ENCODE data around the gene RFX3. TPM values are rescaled to one million over a fixed set of nuclear protein-coding genes. Genes with fewer than 3 reads are reported as not detected.

RFX3 gene
- total RNA-seq, 1 donor from 2014 or later, result 18.5 TPM

DNA sequence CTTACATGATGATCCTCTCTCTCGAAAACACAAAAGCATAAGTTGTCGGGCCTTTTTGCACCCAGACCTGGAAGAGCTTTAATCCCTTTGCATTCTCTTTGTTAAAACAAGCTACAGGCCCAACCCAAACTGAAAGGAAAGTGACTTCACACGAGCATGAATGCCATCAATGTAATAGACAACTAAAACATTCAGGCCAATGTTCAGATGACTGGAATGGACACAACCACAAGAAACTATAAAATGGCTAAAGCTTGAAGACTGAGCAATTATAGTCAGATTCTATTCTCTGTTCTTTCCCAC, 45.5 kb downstream of the RFX3 start:
- Mint-ChIP-seq H3K4me1 (ENCODE audit: unreplicated experiment) (peaks cover 12% of the 10 kb centered on the region), H3K36me3 (ENCODE audit: low read depth, unreplicated experiment) (no peaks in the 10 kb centered on the region), H3K27me3 (ENCODE audit: unreplicated experiment) (no peaks in the 10 kb centered on the region), H3K4me3 (ENCODE audit: unreplicated experiment) (no peak overlapping the region), H3K9me3 (ENCODE audit: unreplicated experiment) (no peaks in the 10 kb centered on the region), H3K27ac (ENCODE audit: unreplicated experiment) (no peak overlapping the region)
- TF ChIP-seq, protein P1, sequence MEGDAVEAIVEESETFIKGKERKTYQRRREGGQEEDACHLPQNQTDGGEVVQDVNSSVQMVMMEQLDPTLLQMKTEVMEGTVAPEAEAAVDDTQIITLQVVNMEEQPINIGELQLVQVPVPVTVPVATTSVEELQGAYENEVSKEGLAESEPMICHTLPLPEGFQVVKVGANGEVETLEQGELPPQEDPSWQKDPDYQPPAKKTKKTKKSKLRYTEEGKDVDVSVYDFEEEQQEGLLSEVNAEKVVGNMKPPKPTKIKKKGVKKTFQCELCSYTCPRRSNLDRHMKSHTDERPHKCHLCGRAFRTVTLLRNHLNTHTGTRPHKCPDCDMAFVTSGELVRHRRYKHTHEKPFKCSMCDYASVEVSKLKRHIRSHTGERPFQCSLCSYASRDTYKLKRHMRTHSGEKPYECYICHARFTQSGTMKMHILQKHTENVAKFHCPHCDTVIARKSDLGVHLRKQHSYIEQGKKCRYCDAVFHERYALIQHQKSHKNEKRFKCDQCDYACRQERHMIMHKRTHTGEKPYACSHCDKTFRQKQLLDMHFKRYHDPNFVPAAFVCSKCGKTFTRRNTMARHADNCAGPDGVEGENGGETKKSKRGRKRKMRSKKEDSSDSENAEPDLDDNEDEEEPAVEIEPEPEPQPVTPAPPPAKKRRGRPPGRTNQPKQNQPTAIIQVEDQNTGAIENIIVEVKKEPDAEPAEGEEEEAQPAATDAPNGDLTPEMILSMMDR (IDR thresholded peaks at IDR 0.05; ENCODE audit: unreplicated experiment), result no peak
- no peak for DNase-seq (ENCODE audit: low spot score)

DNA sequence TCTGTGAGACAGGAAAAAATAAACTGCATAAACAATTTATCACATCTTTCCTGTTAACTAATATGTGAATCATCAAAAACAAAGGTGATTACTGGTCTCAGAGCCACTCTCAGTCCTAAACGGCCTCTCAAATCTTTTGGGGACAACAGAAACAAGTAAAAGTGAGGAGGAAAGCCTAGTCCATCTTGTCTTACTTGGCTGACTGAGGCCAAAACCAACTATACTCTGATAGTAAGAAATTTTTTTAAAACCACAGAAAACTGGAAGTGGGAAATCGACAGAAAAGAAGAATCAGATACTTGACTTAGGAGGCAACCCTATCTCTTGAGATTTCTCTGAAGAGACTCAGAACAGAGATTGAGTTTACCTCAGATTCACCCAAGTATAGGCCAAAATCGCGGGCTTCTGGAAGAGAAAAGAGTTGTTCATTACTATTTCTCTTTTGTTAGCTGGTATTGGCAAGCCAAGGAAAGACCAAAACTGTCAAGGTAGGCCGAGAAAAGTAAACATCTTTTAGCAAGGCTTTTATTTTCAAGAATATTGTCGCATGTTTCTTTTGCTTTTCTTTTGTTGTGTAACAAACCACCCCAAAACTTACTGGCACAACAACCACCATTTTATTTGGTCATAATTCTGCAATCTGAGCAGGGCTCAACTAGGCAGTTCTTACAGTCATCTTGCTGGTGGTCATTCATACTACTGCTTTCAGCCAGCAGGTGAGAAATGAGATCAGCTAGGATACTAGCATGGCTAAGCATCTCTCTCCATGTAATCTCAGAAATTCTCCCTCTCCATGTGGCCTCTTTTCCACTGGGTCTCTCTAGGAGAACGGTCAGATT, 46.1 kb downstream of the RFX3 start:
- no peaks in the 10 kb centered on the region for H3K36me3 Mint-ChIP-seq (ENCODE audit: low read depth, unreplicated experiment)
- TF ChIP-seq, protein P1 (IDR thresholded peaks at IDR 0.05; ENCODE audit: unreplicated experiment), result no peak
- no peaks in the 10 kb centered on the region for H3K27me3 Mint-ChIP-seq (ENCODE audit: unreplicated experiment)
- H3K4me3 Mint-ChIP-seq (ENCODE audit: unreplicated experiment), result no peak overlapping the region
- H3K9me3 Mint-ChIP-seq (ENCODE audit: unreplicated experiment), result no peaks in the 10 kb centered on the region
- H3K27ac Mint-ChIP-seq (ENCODE audit: unreplicated experiment), result no peak overlapping the region
- peaks cover 12% of the 10 kb centered on the region for H3K4me1 Mint-ChIP-seq (ENCODE audit: unreplicated experiment)
- no peak for DNase-seq (ENCODE audit: low spot score)

DNA sequence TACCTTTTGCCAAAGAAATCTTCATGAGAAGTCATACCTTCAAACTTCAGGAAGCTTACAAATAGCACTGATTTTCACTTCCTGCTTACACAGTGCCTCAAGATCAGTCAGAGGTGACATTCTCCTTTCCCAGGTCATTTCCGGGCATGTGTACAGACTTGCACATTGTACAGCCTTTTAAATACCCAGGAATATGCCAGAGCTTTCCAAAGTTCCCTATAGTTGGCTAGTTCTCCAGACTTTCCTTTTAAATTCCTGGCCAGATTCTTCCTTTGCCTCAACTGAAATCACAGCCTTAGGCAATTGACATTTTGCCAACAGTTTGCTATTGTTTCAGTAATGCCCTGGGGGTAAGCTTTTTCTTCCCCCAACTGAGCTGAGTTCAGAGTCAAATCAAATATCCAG, 47.2 kb downstream of the RFX3 start:
- H3K27me3 Mint-ChIP-seq (ENCODE audit: unreplicated experiment), result no peaks in the 10 kb centered on the region
- no peak for DNase-seq (ENCODE audit: low spot score)
- no peaks in the 10 kb centered on the region for H3K36me3 Mint-ChIP-seq (ENCODE audit: low read depth, unreplicated experiment)
- H3K27ac Mint-ChIP-seq (ENCODE audit: unreplicated experiment), result no peak overlapping the region
- no peak overlapping the region for H3K4me3 Mint-ChIP-seq (ENCODE audit: unreplicated experiment)
- H3K4me1 Mint-ChIP-seq (ENCODE audit: unreplicated experiment), result peaks cover 12% of the 10 kb centered on the region
- no peaks in the 10 kb centered on the region for H3K9me3 Mint-ChIP-seq (ENCODE audit: unreplicated experiment)
- TF ChIP-seq, protein P1 (IDR thresholded peaks at IDR 0.05; ENCODE audit: unreplicated experiment), result no peak

DNA sequence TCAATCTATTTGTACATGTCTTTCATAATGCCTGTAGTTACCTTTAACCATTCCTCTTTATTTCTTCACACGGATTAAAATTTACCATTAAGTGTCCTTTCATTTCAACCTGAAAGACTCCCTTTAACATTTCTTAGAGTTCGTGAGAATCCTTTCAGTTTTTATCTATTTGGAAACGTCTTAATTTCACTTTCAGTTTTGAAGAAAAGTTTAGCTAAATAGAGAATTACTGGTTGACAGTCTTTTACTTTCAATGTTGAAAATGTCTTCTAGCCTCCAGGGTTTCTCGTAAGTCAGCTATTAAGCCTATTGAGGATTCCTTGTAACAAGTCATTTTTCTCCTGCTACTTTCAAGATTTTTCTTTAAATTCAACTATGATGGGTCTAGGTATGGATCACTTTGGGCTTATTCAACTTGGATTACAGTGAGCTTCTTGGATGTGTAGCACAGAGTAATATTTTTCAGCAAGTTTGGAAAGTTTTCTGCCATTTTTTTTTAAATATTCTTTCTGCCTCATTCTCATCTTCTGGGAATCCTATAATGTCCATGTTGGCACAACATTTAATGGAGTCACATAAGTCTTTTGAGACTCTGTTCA, 48.5 kb downstream of the RFX3 start:
- H3K27ac Mint-ChIP-seq (ENCODE audit: unreplicated experiment), result no peak overlapping the region
- peaks cover 12% of the 10 kb centered on the region for H3K4me1 Mint-ChIP-seq (ENCODE audit: unreplicated experiment)
- H3K27me3 Mint-ChIP-seq (ENCODE audit: unreplicated experiment), result no peaks in the 10 kb centered on the region
- H3K9me3 Mint-ChIP-seq (ENCODE audit: unreplicated experiment), result no peaks in the 10 kb centered on the region
- H3K4me3 Mint-ChIP-seq (ENCODE audit: unreplicated experiment), result no peak overlapping the region
- H3K36me3 Mint-ChIP-seq (ENCODE audit: low read depth, unreplicated experiment), result no peaks in the 10 kb centered on the region
- TF ChIP-seq, protein P1 (IDR thresholded peaks at IDR 0.05; ENCODE audit: unreplicated experiment), result no peak
- DNase-seq (ENCODE audit: low spot score), result no peak
